Measurements from ENCODE around the gene AURKA.

The AURKA gene

GRCh38 chr20:56359212-56360132 is 32.5 kb downstream of the AURKA start (continued):
- TF ChIP-seq ZNF8 (CRISPR knock-in tag; IDR thresholded peaks at IDR 0.05) (no peak), PPARA (CRISPR knock-in tag; IDR thresholded peaks at IDR 0.05; ENCODE audit: borderline replicate concordance) (no peak), GLIS3 (CRISPR knock-in tag; IDR thresholded peaks at IDR 0.05) (no peak), TCF4 (CRISPR knock-in tag; IDR thresholded peaks at IDR 0.05; ENCODE audit: borderline replicate concordance) (no peak), ZFP3 (CRISPR knock-in tag; IDR thresholded peaks at IDR 0.05) (no peak), ZFP30 (CRISPR knock-in tag; IDR thresholded peaks at IDR 0.05) (no peak), ISL1 (CRISPR knock-in tag; IDR thresholded peaks at IDR 0.05) (no peak)

GRCh38 chr20:56358600-56359211 is 33.3 kb downstream of the AURKA start, which contains the start of gene FAM210B:
Gene FAM210B, plus strand, starts transcription at chr20:56358974. Its CDS starts 32 bp downstream, at chr20:56359006.
- TF ChIP-seq TSHZ2 (CRISPR knock-in tag; IDR thresholded peaks at IDR 0.05) (no peak), ZNF70 (CRISPR knock-in tag; IDR thresholded peaks at IDR 0.05) (no peak), BACH2 (CRISPR knock-in tag; IDR thresholded peaks at IDR 0.05; ENCODE audit: borderline replicate concordance) (no peak), ARNTL (CRISPR knock-in tag; IDR thresholded peaks at IDR 0.05; ENCODE audit: borderline replicate concordance, low read depth) (no peak), SNAI2 (CRISPR knock-in tag; IDR thresholded peaks at IDR 0.05) (no peak), ZFP3 (CRISPR knock-in tag; IDR thresholded peaks at IDR 0.05) (no peak), GLIS3 (CRISPR knock-in tag; IDR thresholded peaks at IDR 0.05) (no peak), ISL1 (CRISPR knock-in tag; IDR thresholded peaks at IDR 0.05) (no peak), CSRNP3 (CRISPR knock-in tag; IDR thresholded peaks at IDR 0.05) (no peak), CREB5 (CRISPR knock-in tag; IDR thresholded peaks at IDR 0.05; ENCODE audit: low read depth) (no peak), POU6F1 (CRISPR knock-in tag; IDR thresholded peaks at IDR 0.05; ENCODE audit: borderline replicate concordance, low read depth) (no peak), TCF4 (CRISPR knock-in tag; IDR thresholded peaks at IDR 0.05; ENCODE audit: borderline replicate concordance) (no peak), ZC3H10 (CRISPR knock-in tag; IDR thresholded peaks at IDR 0.05) (no peak), PPARA (CRISPR knock-in tag; IDR thresholded peaks at IDR 0.05; ENCODE audit: borderline replicate concordance) (no peak), RARB (CRISPR knock-in tag; IDR thresholded peaks at IDR 0.05) (no peak), ZNF8 (CRISPR knock-in tag; IDR thresholded peaks at IDR 0.05) (no peak), CSDC2 (CRISPR knock-in tag; IDR thresholded peaks at IDR 0.05) (no peak), PATZ1 (CRISPR knock-in tag; IDR thresholded peaks at IDR 0.05; ENCODE audit: borderline replicate concordance) (no peak), OSR1 (CRISPR knock-in tag; IDR thresholded peaks at IDR 0.05) (no peak)
- ATAC-seq: peak; percentile 93

Measured in SK-N-SH treated with all-trans-retinoic acid at 6 μM for 48 hours (cell line).